ENCODE measurements around the gene DNLZ.
"Not testable (repeated sequence)": the region's sequence is repeated elsewhere in the genome, so short reads cannot be mapped to it uniquely, and the experiment has no call there.

The DNLZ gene

GRCh38 chr9:136363106-136363948 lies at the start of gene DNLZ:
TSS of gene DNLZ (minus strand) at chr9:136363744. CDS start at chr9:136363714, 30 bp downstream.
- DNase-seq (ENCODE audit: low spot score), result peak; percentile 99

GRCh38 chr9:136412962-136413361 lies 49.4 kb upstream of the DNLZ start:
- no peak for DNase-seq (ENCODE audit: low spot score)

- no peak for DNase-seq (ENCODE audit: low spot score)
Measured at GRCh38 chr9:136411378-136411777, 47.8 kb upstream of the DNLZ start.

- peak; percentile 99 for DNase-seq (ENCODE audit: low spot score)
Measured at GRCh38 chr9:136410500-136411287, 47.1 kb upstream of the DNLZ start, which contains the start of the genes ENTR1 and PMPCA. TSS of gene ENTR1 (minus strand) at chr9:136410614. CDS start at chr9:136410397, 217 bp downstream. TSS of gene PMPCA (plus strand) at chr9:136410658. CDS start at chr9:136410669, 11 bp downstream.

- peak; percentile 84 for DNase-seq (ENCODE audit: low spot score)
Measured at GRCh38 chr9:136409557-136410455, 46.3 kb upstream of the DNLZ start.

GRCh38 chr9:136407911-136408310 lies 44.4 kb upstream of the DNLZ start:
- DNase-seq (ENCODE audit: low spot score), result no peak

- DNase-seq (ENCODE audit: low spot score), result not testable (repeated sequence)
Measured at GRCh38 chr9:136407061-136407460, 43.5 kb upstream of the DNLZ start.

GRCh38 chr9:136405904-136406303 lies 42.4 kb upstream of the DNLZ start:
- not testable (repeated sequence) for DNase-seq (ENCODE audit: low spot score)

GRCh38 chr9:136405481-136405880 lies 41.9 kb upstream of the DNLZ start:
- DNase-seq (ENCODE audit: low spot score), result no peak

GRCh38 chr9:136404801-136405136 lies 41.2 kb upstream of the DNLZ start:
- DNase-seq (ENCODE audit: low spot score), result no peak

- no peak for DNase-seq (ENCODE audit: low spot score)
Measured at GRCh38 chr9:136403915-136404800, 40.6 kb upstream of the DNLZ start.

GRCh38 chr9:136403538-136403914 lies 40.0 kb upstream of the DNLZ start:
- no peak for DNase-seq (ENCODE audit: low spot score)

- DNase-seq (ENCODE audit: low spot score), result no peak
Measured at GRCh38 chr9:136402067-136402466, 38.5 kb upstream of the DNLZ start.

- no peak for DNase-seq (ENCODE audit: low spot score)
Measured at GRCh38 chr9:136401173-136401922, 37.8 kb upstream of the DNLZ start.

- peak; percentile 94 for DNase-seq (ENCODE audit: low spot score)
Measured at GRCh38 chr9:136400038-136400834, 36.7 kb upstream of the DNLZ start, which contains the start of gene SNAPC4. TSS of gene SNAPC4 (minus strand) at chr9:136400170. CDS start at chr9:136398428, 1,742 bp downstream.

GRCh38 chr9:136399176-136400037 lies 35.9 kb upstream of the DNLZ start:
- peak; percentile 39 for DNase-seq (ENCODE audit: low spot score)

GRCh38 chr9:136398286-136398685 lies 34.7 kb upstream of the DNLZ start:
- no peak for DNase-seq (ENCODE audit: low spot score)

GRCh38 chr9:136397643-136398042 lies 34.1 kb upstream of the DNLZ start:
- DNase-seq (ENCODE audit: low spot score), result no peak

All from hepatic stellate cell (primary cell).